H9 (cell line): ENCODE data around the gene PIEZO2. TPM values are rescaled to one million over a fixed set of nuclear protein-coding genes. Genes with fewer than 3 reads are reported as not detected.

Experiments
- DNase-seq: peaks from one replicate; pipeline ENCODE4 v3.0.0-alpha.2; 2017
- H2AFZ ChIP-seq: one replicate; pipeline ENCODE4 v1.6.1; 2013; ENCODE audit warnings: mild to moderate bottlenecking, low read length, control low read depth, moderate library complexity
- H2AK5ac ChIP-seq: 2 replicates; pipeline ENCODE4 v1.6.1; 2013; ENCODE audit warnings: low read length, control low read depth, mixed read lengths; ENCODE audit not compliant: insufficient read length
- H2BK120ac ChIP-seq: one replicate; pipeline ENCODE4 v1.6.1; 2013; ENCODE audit warnings: low read depth, mild to moderate bottlenecking, low read length, control low read depth, inconsistent platforms; ENCODE audit not compliant: poor library complexity, severe bottlenecking
- H2BK12ac ChIP-seq: 2 replicates; pipeline ENCODE4 v1.6.1; 2013; ENCODE audit warnings: low read length, control low read depth, mixed read lengths, low read depth; ENCODE audit not compliant: insufficient read length
- H2BK15ac ChIP-seq: 2 replicates; pipeline ENCODE4 v1.6.1; 2013; ENCODE audit warnings: low read depth, low read length, control low read depth
- H2BK20ac ChIP-seq: one replicate; pipeline ENCODE4 v1.6.1; 2013; ENCODE audit warnings: low read depth, mild to moderate bottlenecking, low read length, control low read depth, inconsistent platforms; ENCODE audit not compliant: poor library complexity, severe bottlenecking
- H2BK5ac ChIP-seq: 2 replicates; pipeline ENCODE4 v1.6.1; 2013; ENCODE audit warnings: low read length, control low read depth, mixed read lengths; ENCODE audit not compliant: insufficient read length
- H3K14ac ChIP-seq: 2 replicates; pipeline ENCODE4 v1.6.1; 2013; ENCODE audit warnings: low read length, control low read depth; ENCODE audit not compliant: insufficient read depth
- H3K18ac ChIP-seq: 2 replicates; pipeline ENCODE4 v1.6.1; 2013; ENCODE audit warnings: low read depth, mild to moderate bottlenecking, mixed read lengths, low read length, control low read depth; ENCODE audit not compliant: insufficient read length
- H3K23ac ChIP-seq: 2 replicates; pipeline ENCODE4 v1.6.1; 2013; ENCODE audit warnings: low read length, control low read depth, mixed read lengths, low read depth; ENCODE audit not compliant: insufficient read length
- H3K23me2 ChIP-seq: 2 replicates; pipeline ENCODE4 v1.6.1; 2013; ENCODE audit warnings: low read depth, mild to moderate bottlenecking, mixed read lengths, low read length, control low read depth; ENCODE audit not compliant: insufficient read length, poor library complexity, severe bottlenecking
- H3K27ac ChIP-seq: 2 replicates; pipeline ENCODE4 v1.5.1; 2013; ENCODE audit warnings: low read length, control low read depth, mixed read lengths, low read depth; ENCODE audit not compliant: insufficient read length
- H3K27me3 ChIP-seq: 2 replicates; pipeline ENCODE4 v1.6.1; 2013; ENCODE audit warnings: low read length, control low read depth, inconsistent platforms; ENCODE audit not compliant: insufficient read depth
- H3K4ac ChIP-seq: 2 replicates; pipeline ENCODE4 v1.6.1; 2013; ENCODE audit warnings: low read depth, mild to moderate bottlenecking, control low read depth, inconsistent platforms, low read length, moderate library complexity
- H3K4me1 ChIP-seq: 2 replicates; pipeline ENCODE4 v1.6.1; 2013; ENCODE audit warnings: low read length, control low read depth, inconsistent platforms; ENCODE audit not compliant: insufficient read depth
- H3K4me2 ChIP-seq: 2 replicates; pipeline ENCODE4 v1.6.1; 2013; ENCODE audit warnings: low read length, control low read depth, mixed read lengths; ENCODE audit not compliant: insufficient read length, insufficient read depth
- H3K56ac ChIP-seq: 2 replicates; pipeline ENCODE4 v1.6.1; 2013; ENCODE audit warnings: low read depth, mild to moderate bottlenecking, mixed read lengths, low read length, control low read depth; ENCODE audit not compliant: insufficient read length
- H3K79me1 ChIP-seq: 2 replicates; pipeline ENCODE4 v1.6.1; 2013; ENCODE audit warnings: low read depth, mild to moderate bottlenecking, moderate library complexity, low read length, control low read depth, inconsistent platforms; ENCODE audit not compliant: insufficient read depth, poor library complexity, severe bottlenecking
- H3K79me2 ChIP-seq: 2 replicates; pipeline ENCODE4 v1.6.1; 2013; ENCODE audit warnings: low read length, control low read depth, inconsistent platforms; ENCODE audit not compliant: insufficient read depth
- H3K9ac ChIP-seq: 2 replicates; pipeline ENCODE4 v1.6.1; 2013; ENCODE audit warnings: low read length, control low read depth, mixed read lengths; ENCODE audit not compliant: insufficient read length; ENCODE audit errors: extremely low read depth
- H3K9me3 ChIP-seq: one replicate; pipeline ENCODE4 v1.6.1; 2013; ENCODE audit warnings: low read depth, low read length, inconsistent platforms; ENCODE audit not compliant: control insufficient read depth
- H3T11ph ChIP-seq: one replicate; pipeline ENCODE4 v1.6.1; 2013; ENCODE audit warnings: mild to moderate bottlenecking, low read length, control low read depth, inconsistent platforms
- H4K20me1 ChIP-seq: one replicate; pipeline ENCODE4 v1.6.1; 2013; ENCODE audit not compliant: control insufficient read depth, insufficient read length, insufficient read depth
- H4K5ac ChIP-seq: 2 replicates; pipeline ENCODE4 v1.6.1; 2013; ENCODE audit warnings: low read depth, mild to moderate bottlenecking, mixed read lengths, low read length, control low read depth; ENCODE audit not compliant: insufficient read length
- H4K8ac ChIP-seq: replicated peaks from 2 replicates; pipeline ENCODE4 v1.6.1; 2013; ENCODE audit warnings: low read length, control low read depth, mixed read lengths, low read depth; ENCODE audit not compliant: insufficient read length
- H4K91ac ChIP-seq: 2 replicates; pipeline ENCODE4 v1.6.1; 2013; ENCODE audit warnings: low read depth, mild to moderate bottlenecking, moderate library complexity, mixed read lengths, low read length, control low read depth; ENCODE audit not compliant: insufficient read length
- H3K27ac Mint-ChIP-seq, 3 experiments: 2 replicates in 2 of 3; 3 replicates in 1 of 3; pipeline ENCODE4 v1.8.0; 2020 to 2021; ENCODE audit warnings: mixed read lengths in 3 of 3, mild to moderate bottlenecking in 1 of 3, moderate library complexity in 1 of 3
- H3K27me3 Mint-ChIP-seq: 2 replicates; pipeline ENCODE4 v1.8.0; 2021; ENCODE audit warnings: low read depth, mild to moderate bottlenecking, moderate library complexity, mixed read lengths
- H3K36me3 Mint-ChIP-seq, 3 experiments: 2 replicates in 2 of 3; 3 replicates in 1 of 3; pipeline ENCODE4 v1.8.0; 2020 to 2021; ENCODE audit warnings: low read depth in 3 of 3, mixed read lengths in 3 of 3; ENCODE audit not compliant: insufficient read depth in 1 of 3
- H3K4me1 Mint-ChIP-seq, 2 experiments: 2 replicates each; pipeline ENCODE4 v1.8.0; 2020; ENCODE audit warnings: mixed read lengths in 2 of 2
- H3K4me3 Mint-ChIP-seq, 2 experiments: 2 replicates in 1 of 2; 3 replicates in 1 of 2; pipeline ENCODE4 v1.8.0; 2020 to 2021; ENCODE audit warnings: mild to moderate bottlenecking in 2 of 2, mixed read lengths in 2 of 2, moderate library complexity in 1 of 2
- H3K9me3 Mint-ChIP-seq, 2 experiments: 2 replicates in 1 of 2; 3 replicates in 1 of 2; pipeline ENCODE4 v1.8.0; 2020; ENCODE audit warnings: mild to moderate bottlenecking in 2 of 2, mixed read lengths in 2 of 2, moderate library complexity in 1 of 2
- CTCF ChIP-seq: fragments of 200-600 bp; sonication (generic); conservative IDR thresholded peaks from 3 replicates; pipeline ENCODE4 v1.8.0; 2021; ENCODE audit warnings: antibody characterized with exemption, mild to moderate bottlenecking
- WGBS: extraction: QIAGEN DNeasy Blood & Tissue Kit; methylation state at CpG from one replicate; pipeline ENCODE4 v1.1.7; 2013; ENCODE audit warnings: missing lambda C conversion rate, low lambda C conversion rate, mixed read lengths; ENCODE audit not compliant: insufficient read length; ENCODE audit errors: extremely low coverage; 5-methylcytosine and 5-hydroxymethylcytosine counted together
- total RNA-seq: library from RNA; stranded (reverse); gene quantifications from 2 replicates; pipeline ENCODE4 v1.2.1, GENCODE V29; 2021

PIEZO2 gene
- total RNA-seq, 1 experiment from 2014 or later: 3.9 TPM

DNA sequence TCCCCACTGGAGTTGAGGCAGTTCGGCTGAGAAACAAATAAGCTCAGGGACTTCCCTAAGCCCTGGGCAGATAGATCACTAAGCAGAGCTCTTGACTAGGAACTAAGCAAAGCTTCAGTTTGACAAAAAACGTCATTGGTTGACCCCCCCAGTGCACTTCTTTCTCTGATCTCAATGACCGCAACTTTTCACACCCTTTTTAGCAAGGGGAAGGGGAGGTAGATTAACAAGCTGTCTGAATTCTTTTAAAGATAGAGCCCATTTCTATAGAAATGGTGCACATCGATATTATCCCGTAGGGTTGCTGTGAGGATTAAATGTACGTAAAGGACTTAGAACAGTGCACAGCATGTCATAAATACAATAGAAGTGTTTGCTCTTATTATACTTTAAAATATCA is 42.5 kb downstream of the PIEZO2 start:
- Histone ChIP-seq H3K23ac (no peak overlapping the region), H4K91ac (no peak overlapping the region), H3K79me2 (no peaks in the 10 kb centered on the region), H2BK12ac (no peak overlapping the region), H2BK5ac (no peak overlapping the region), H3K23me2 (no peaks in the 10 kb centered on the region), H3K9me3 (no peaks in the 10 kb centered on the region), H3K27me3 (no peaks in the 10 kb centered on the region), H4K20me1 (no peaks in the 10 kb centered on the region), H4K5ac (no peak overlapping the region), H3K27ac (no peak overlapping the region), H3K9ac (no peak overlapping the region), H2BK20ac (no peak overlapping the region), H3K14ac (no peak overlapping the region), H3K18ac (no peak overlapping the region), H3K79me1 (no peaks in the 10 kb centered on the region), H3K4ac (no peak overlapping the region), H2BK120ac (no peak overlapping the region), H4K8ac (no peak overlapping the region), H3T11ph (no peak overlapping the region), H2BK15ac (no peak overlapping the region), H3K4me2 (no peak overlapping the region), H2AK5ac (no peak overlapping the region), H3K56ac (no peak overlapping the region), H2AFZ (no peak overlapping the region), H3K4me1 (no peaks in the 10 kb centered on the region)
- Mint-ChIP-seq H3K36me3 (peaks cover 0 to 4% (median 0%) of the 10 kb centered on the region in 3 experiments; a peak in 2 of 7 replicates), H3K27me3 (no peaks in the 10 kb centered on the region), H3K4me3 (no peak overlapping the region), H3K27ac (no peak overlapping the region), H3K9me3 (no peaks in the 10 kb centered on the region; a peak in 1 of 5 replicates), H3K4me1 (no peaks in the 10 kb centered on the region)
- DNase-seq: no peak
- TF ChIP-seq CTCF: no peak
- WGBS: no CpG with 5 or more reads among the region's 6 CpGs
